Esophagus squamous epithelium (tissue), 4 donors: Measurements from ENCODE around the gene RAPGEF1.

Experiments
- POLR2A ChIP-seq, 4 donors: fragments of 450-650 bp; IDR thresholded peaks; one replicate each; pipeline ENCODE4 v1.6.1; 2017; ENCODE audit warnings: antibody characterized with exemption in 4 of 4, mild to moderate bottlenecking in 4 of 4, moderate library complexity in 3 of 4
- TF ChIP-seq, protein P1 (sequence below), 6 experiments: fragments of 450-650 bp in 4 of 6; fragments of 200-600 bp in 2 of 6; sonication (generic) in 2 of 6; IDR thresholded peaks; one replicate each; pipeline ENCODE4 v1.5.1; 2016 to 2019; ENCODE audit warnings: antibody characterized with exemption in 6 of 6, mild to moderate bottlenecking in 4 of 6, moderate library complexity in 4 of 6

DNA sequence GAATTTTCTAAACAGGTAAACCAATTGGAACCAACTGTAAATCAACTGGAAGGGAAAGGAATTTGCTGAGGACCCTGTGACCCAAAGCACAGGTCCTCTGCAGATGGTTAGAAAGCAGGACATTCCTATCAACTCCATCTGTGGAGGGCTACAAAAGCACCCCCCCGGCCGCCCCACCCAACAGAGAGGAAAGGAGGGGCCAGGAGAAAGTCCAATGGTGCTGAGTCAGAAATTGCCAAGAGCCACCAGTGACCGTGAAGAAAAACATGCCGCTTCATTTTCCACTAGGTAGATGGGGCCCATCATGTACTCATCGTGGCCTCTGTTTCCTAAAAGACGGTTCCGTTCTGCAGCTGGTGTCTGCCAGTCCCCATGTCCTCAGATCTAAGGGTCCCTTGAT lies 66.3 kb downstream of the RAPGEF1 start:
- TF ChIP-seq POLR2A (IDR thresholded peaks at IDR 0.05) = peak in 1 of 4 donors; percentile 19
- TF ChIP-seq, protein P1, sequence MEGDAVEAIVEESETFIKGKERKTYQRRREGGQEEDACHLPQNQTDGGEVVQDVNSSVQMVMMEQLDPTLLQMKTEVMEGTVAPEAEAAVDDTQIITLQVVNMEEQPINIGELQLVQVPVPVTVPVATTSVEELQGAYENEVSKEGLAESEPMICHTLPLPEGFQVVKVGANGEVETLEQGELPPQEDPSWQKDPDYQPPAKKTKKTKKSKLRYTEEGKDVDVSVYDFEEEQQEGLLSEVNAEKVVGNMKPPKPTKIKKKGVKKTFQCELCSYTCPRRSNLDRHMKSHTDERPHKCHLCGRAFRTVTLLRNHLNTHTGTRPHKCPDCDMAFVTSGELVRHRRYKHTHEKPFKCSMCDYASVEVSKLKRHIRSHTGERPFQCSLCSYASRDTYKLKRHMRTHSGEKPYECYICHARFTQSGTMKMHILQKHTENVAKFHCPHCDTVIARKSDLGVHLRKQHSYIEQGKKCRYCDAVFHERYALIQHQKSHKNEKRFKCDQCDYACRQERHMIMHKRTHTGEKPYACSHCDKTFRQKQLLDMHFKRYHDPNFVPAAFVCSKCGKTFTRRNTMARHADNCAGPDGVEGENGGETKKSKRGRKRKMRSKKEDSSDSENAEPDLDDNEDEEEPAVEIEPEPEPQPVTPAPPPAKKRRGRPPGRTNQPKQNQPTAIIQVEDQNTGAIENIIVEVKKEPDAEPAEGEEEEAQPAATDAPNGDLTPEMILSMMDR (IDR thresholded peaks at IDR 0.05) = no peak
